ENCODE data around the gene NADSYN1. TPM values are rescaled to one million over a fixed set of nuclear protein-coding genes. Genes with fewer than 3 reads are reported as not detected.

NADSYN1 gene
- 10 to 100 TPM; 52.1 to 88.3 TPM for total RNA-seq
- 100 to 1,000 TPM in 1 of 2 donors, 10 to 100 TPM in 1; 22.7 to 137 TPM for polyA plus RNA-seq
- long read RNA-seq, donor 1, transcript NADSYN1-201 (21 exons, 2,773 nt), result major isoform, 107 of 153 reads
- long read RNA-seq, donor 1, partial matches to known transcripts, result 25 of 153 reads
- long read RNA-seq, donor 1, other reads (novel, unspliced or antisense), result 21 of 153 reads
- long read RNA-seq, donor 2, transcript NADSYN1-201 (21 exons, 2,773 nt), result major isoform, 14 of 32 reads
- long read RNA-seq, donor 2, partial matches to known transcripts, result 9 of 32 reads
- long read RNA-seq, donor 2, other reads (novel, unspliced or antisense), result 7 of 32 reads

DNA sequence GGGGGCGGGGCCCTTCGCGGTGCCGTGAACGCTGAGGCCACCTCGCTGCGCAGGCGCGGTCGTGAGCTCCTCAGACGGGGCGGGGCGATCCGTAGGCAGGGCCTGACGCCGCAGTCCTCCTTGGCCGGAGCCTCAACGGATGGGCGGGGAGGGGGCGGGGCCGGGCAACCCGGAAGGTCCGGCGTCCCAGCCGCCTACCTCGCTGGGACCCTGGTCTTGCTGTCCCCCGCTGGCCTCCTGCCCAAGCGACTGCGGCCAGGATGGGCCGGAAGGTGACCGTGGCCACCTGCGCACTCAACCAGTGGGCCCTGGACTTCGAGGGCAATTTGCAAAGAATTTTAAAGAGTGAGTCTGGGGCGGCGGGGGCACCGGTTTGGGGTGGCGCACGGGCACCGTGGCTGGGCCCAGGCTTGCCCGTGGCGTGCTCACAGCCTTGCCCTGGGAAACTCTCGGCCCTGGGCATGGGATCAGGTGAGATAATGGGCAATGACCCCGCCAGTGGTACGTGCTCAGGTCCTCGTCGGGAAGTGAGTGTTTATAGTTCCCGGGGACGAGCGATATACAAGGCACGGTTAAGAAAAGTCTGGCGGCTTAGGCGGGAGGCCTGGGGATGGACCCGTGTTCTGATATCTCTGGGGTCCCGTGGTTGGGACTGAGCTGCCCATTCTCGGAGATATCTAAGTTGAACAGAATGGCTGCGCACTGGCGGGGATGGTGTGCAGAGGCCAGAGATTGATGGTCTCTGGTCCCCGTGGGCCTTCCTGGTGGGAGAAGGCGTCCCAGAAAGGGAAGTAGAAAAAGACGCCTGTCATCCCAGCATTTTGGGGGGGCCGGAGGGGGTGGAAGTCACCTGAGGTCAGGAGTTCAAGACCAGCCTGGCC is at the start of gene NADSYN1:
Gene NADSYN1 (plus strand): TSS at position 167 of the 881 bp plus-strand sequence. CDS start 94 bp downstream, at position 261.
- Histone ChIP-seq H3K4me1 (ENCODE audit: control insufficient read depth in 1 of 2, insufficient read depth in 2 of 2, low read length in 2 of 2) (no peaks in the 10 kb centered on the region), H3K36me3 (ENCODE audit: control insufficient read depth in 1 of 2, insufficient read depth in 2 of 2, low read length in 1 of 2) (no peaks in the 10 kb centered on the region), H3K4me3 (ENCODE audit: low read length in 2 of 2) (peak within 1 kb of the TSS; percentile 69 to 91), H3K9me3 (ENCODE audit: control insufficient read depth, low read length) (no peaks in the 10 kb centered on the region), H3K27me3 (ENCODE audit: control insufficient read depth in 1 of 2, insufficient read depth in 2 of 2, low read length in 1 of 2) (no peaks in the 10 kb centered on the region), H3K27ac (ENCODE audit: low read depth in 1 of 2, low read length in 2 of 2) (peak within 1 kb of the TSS in 1 of 2 donors; percentile 69)
- peak; percentile 97 for ATAC-seq (ENCODE audit: low FRiP score)
- intact Hi-C loops (cut with DNase I), result loop anchor here in 1 of 2 donors (5.0 kb wide), 1 partner anchor 151 kb away; no protein-coding TSS in a partner anchor
- WGBS, 2 donors, result 1% methylated on average over 47 to 61 of the region's 61 CpGs
- peak; percentile 99 to 100 for DNase-seq

DNA sequence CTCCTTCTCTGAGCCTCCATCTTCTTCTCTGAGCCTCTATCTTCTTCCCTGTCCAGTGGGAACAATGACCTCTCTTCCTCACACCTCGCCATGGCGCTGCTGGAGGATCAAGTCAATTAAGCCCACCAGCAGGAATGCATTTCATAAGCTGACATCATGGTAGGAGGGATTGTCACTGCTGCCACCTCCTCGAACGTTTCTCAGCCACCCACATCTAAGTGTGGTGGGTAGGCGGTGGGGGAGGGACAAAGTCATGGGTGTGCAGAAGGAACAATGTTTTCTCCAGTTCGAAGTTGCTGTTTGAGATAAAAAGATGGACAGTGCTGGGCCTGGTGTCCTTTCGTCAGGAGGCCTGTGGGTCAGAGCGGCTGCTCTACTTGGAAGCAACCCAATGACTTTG is 48.8 kb upstream of the NADSYN1 start:
- ATAC-seq (ENCODE audit: low FRiP score) (no peak), DNase-seq (no peak)
- Histone ChIP-seq H3K9me3 (ENCODE audit: control insufficient read depth, low read length) (no peaks in the 10 kb centered on the region), H3K4me1 (ENCODE audit: control insufficient read depth in 1 of 2, insufficient read depth in 2 of 2, low read length in 2 of 2) (no peaks in the 10 kb centered on the region), H3K27ac (ENCODE audit: low read depth in 1 of 2, low read length in 2 of 2) (no peak overlapping the region), H3K27me3 (ENCODE audit: control insufficient read depth in 1 of 2, insufficient read depth in 2 of 2, low read length in 1 of 2) (no peaks in the 10 kb centered on the region), H3K36me3 (ENCODE audit: control insufficient read depth in 1 of 2, insufficient read depth in 2 of 2, low read length in 1 of 2) (no peaks in the 10 kb centered on the region), H3K4me3 (ENCODE audit: low read length in 2 of 2) (no peak overlapping the region)
- intact Hi-C loops (cut with DNase I), result no loop called here
- WGBS, 2 donors, result 70 to 79% methylated on average over 8 of the region's 8 CpGs

DNA sequence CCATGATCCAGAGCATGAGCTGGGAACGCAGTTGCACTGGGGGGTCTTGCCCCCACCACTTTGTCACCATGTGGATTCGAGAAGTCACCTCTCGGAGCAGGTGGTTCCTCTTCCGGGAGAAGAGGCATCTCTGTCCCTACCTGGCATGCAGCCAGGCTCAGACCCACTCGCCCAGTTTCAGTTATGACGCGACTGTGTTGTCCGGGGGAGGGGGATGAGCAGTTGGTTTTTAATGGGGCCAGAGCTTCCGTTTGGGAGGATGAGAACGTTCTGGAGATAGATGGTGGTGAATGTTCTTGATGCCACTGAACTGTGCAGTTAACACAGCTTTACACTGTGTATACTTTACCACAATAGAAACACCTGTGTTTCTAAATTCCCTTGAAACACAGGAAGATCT is 46.3 kb upstream of the NADSYN1 start:
- H3K4me1 ChIP-seq (ENCODE audit: control insufficient read depth in 1 of 2, insufficient read depth in 2 of 2, low read length in 2 of 2), result no peaks in the 10 kb centered on the region
- H3K27ac ChIP-seq (ENCODE audit: low read depth in 1 of 2, low read length in 2 of 2), result no peak overlapping the region
- no peaks in the 10 kb centered on the region for H3K27me3 ChIP-seq (ENCODE audit: control insufficient read depth in 1 of 2, insufficient read depth in 2 of 2, low read length in 1 of 2)
- WGBS, 2 donors, result 73 to 76% methylated on average over 10 of the region's 10 CpGs
- no peaks in the 10 kb centered on the region for H3K9me3 ChIP-seq (ENCODE audit: control insufficient read depth, low read length)
- no peak overlapping the region for H3K4me3 ChIP-seq (ENCODE audit: low read length in 2 of 2)
- ATAC-seq (ENCODE audit: low FRiP score), result no peak
- intact Hi-C loops (cut with DNase I), result no loop called here
- H3K36me3 ChIP-seq (ENCODE audit: control insufficient read depth in 1 of 2, insufficient read depth in 2 of 2, low read length in 1 of 2), result no peaks in the 10 kb centered on the region
- no peak for DNase-seq

DNA sequence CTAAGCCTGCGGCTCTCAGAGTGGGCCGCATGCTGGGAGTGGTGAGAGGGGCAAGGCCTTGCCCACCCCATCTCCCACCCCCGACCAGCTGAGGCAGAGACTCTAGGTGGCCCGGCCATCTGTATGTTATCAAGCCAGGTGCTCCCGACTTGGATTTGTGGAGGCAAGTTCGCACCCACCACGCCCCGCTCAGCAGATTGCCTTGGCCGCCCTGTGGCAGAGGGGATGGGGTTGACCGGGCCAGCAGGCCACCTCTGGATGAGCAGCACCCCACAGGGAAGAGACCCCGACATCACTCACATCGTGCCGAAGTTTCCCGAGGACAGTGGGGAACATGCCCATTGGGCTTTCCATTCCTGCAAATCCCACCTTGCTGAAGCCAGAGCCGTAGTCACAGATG is 45.6 kb upstream of the NADSYN1 start:
- ATAC-seq (ENCODE audit: low FRiP score), result no peak
- WGBS, 2 donors, result 85 to 92% methylated on average over 15 of the region's 15 CpGs
- Histone ChIP-seq H3K4me3 (ENCODE audit: low read length in 2 of 2) (no peak overlapping the region), H3K4me1 (ENCODE audit: control insufficient read depth in 1 of 2, insufficient read depth in 2 of 2, low read length in 2 of 2) (no peaks in the 10 kb centered on the region), H3K36me3 (ENCODE audit: control insufficient read depth in 1 of 2, insufficient read depth in 2 of 2, low read length in 1 of 2) (no peaks in the 10 kb centered on the region), H3K9me3 (ENCODE audit: control insufficient read depth, low read length) (no peaks in the 10 kb centered on the region), H3K27ac (ENCODE audit: low read depth in 1 of 2, low read length in 2 of 2) (no peak overlapping the region), H3K27me3 (ENCODE audit: control insufficient read depth in 1 of 2, insufficient read depth in 2 of 2, low read length in 1 of 2) (no peaks in the 10 kb centered on the region)
- intact Hi-C loops (cut with DNase I), result no loop called here
- no peak for DNase-seq

DNA sequence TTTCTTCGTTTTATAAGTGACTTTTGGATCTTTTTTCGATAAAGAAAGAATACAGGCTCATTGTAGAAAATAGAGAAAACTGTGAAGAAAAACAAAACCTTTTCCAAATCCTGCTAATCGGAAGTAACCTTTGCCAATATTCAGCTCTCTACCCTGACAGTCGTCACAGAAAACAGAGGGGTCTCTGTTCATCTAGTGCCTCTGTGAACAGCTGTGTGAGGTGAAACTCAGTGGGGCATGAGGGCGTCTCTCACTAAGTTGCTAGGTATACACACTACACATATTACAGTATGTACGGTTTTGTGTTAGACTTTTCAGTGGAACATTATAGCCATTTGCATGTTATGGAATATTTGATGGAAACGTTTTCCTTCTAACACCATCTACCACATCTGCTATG is 44.2 kb upstream of the NADSYN1 start:
- intact Hi-C loops (cut with DNase I), result no loop called here
- WGBS, 2 donors, result 71% methylated on average over 7 of the region's 7 CpGs
- no peaks in the 10 kb centered on the region for H3K9me3 ChIP-seq (ENCODE audit: control insufficient read depth, low read length)
- no peak overlapping the region for H3K4me3 ChIP-seq (ENCODE audit: low read length in 2 of 2)
- H3K36me3 ChIP-seq (ENCODE audit: control insufficient read depth in 1 of 2, insufficient read depth in 2 of 2, low read length in 1 of 2), result no peaks in the 10 kb centered on the region
- H3K27ac ChIP-seq (ENCODE audit: low read depth in 1 of 2, low read length in 2 of 2), result no peak overlapping the region
- DNase-seq (no peak), ATAC-seq (ENCODE audit: low FRiP score) (no peak)
- no peaks in the 10 kb centered on the region for H3K4me1 ChIP-seq (ENCODE audit: control insufficient read depth in 1 of 2, insufficient read depth in 2 of 2, low read length in 2 of 2)
- H3K27me3 ChIP-seq (ENCODE audit: control insufficient read depth in 1 of 2, insufficient read depth in 2 of 2, low read length in 1 of 2), result no peaks in the 10 kb centered on the region

DNA sequence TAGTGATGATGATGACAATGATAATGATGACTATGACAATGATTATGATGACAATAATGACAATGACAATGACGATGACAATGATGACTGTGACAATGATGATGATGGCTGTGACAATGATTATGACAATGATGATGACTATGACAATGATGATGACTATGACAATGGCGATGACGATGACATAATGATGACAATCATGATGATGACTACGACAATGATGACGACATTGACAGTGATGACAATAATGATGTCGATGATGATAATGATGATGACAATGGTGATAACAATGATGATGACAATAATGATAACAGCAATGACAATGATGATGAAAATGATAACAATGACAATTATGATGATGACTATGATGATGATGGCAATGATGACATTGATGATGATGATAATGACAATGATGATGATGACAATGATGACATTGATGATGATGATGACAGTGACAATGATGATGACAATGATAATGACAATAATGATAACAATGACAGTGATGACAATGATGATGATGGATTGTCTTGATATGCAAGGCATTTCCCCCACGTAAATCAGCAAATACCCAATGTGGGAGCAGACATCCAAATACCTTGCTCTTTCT is 42.5 kb upstream of the NADSYN1 start:
- ATAC-seq (ENCODE audit: low FRiP score) (no peak), DNase-seq (no peak)
- no peaks in the 10 kb centered on the region for H3K9me3 ChIP-seq (ENCODE audit: control insufficient read depth, low read length)
- H3K36me3 ChIP-seq (ENCODE audit: control insufficient read depth in 1 of 2, insufficient read depth in 2 of 2, low read length in 1 of 2), result no peaks in the 10 kb centered on the region
- no peak overlapping the region for H3K4me3 ChIP-seq (ENCODE audit: low read length in 2 of 2)
- no peaks in the 10 kb centered on the region for H3K4me1 ChIP-seq (ENCODE audit: control insufficient read depth in 1 of 2, insufficient read depth in 2 of 2, low read length in 2 of 2)
- H3K27me3 ChIP-seq (ENCODE audit: control insufficient read depth in 1 of 2, insufficient read depth in 2 of 2, low read length in 1 of 2), result no peaks in the 10 kb centered on the region
- intact Hi-C loops (cut with DNase I), result no loop called here
- WGBS, 2 donors, result 81 to 88% methylated on average over 7 of the region's 7 CpGs
- H3K27ac ChIP-seq (ENCODE audit: low read depth in 1 of 2, low read length in 2 of 2), result no peak overlapping the region

DNA sequence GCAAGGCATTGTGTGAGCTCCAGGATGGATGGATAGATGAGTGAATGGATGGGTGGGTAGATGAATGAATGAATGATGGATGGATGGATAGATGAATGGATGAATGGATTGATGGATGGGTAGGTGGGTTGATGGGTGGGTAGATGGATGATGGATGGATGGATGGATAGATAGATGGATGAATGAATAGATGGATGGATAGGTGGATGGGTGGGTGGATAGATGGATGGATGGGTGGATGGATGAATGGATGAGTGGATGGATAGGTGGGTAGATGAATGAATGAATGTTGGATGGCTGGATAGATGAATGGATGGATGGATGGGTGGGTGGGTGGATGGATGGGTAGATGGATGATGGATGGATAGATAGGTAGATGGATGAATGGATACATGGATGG is 38.4 kb upstream of the NADSYN1 start:
- Histone ChIP-seq H3K27ac (ENCODE audit: low read depth in 1 of 2, low read length in 2 of 2) (no peak overlapping the region), H3K4me1 (ENCODE audit: control insufficient read depth in 1 of 2, insufficient read depth in 2 of 2, low read length in 2 of 2) (no peaks in the 10 kb centered on the region), H3K27me3 (ENCODE audit: control insufficient read depth in 1 of 2, insufficient read depth in 2 of 2, low read length in 1 of 2) (no peaks in the 10 kb centered on the region), H3K4me3 (ENCODE audit: low read length in 2 of 2) (no peak overlapping the region), H3K9me3 (ENCODE audit: control insufficient read depth, low read length) (no peaks in the 10 kb centered on the region), H3K36me3 (ENCODE audit: control insufficient read depth in 1 of 2, insufficient read depth in 2 of 2, low read length in 1 of 2) (no peaks in the 10 kb centered on the region)
- DNase-seq (no peak), ATAC-seq (ENCODE audit: low FRiP score) (no peak)
- intact Hi-C loops (cut with DNase I), result no loop called here

DNA sequence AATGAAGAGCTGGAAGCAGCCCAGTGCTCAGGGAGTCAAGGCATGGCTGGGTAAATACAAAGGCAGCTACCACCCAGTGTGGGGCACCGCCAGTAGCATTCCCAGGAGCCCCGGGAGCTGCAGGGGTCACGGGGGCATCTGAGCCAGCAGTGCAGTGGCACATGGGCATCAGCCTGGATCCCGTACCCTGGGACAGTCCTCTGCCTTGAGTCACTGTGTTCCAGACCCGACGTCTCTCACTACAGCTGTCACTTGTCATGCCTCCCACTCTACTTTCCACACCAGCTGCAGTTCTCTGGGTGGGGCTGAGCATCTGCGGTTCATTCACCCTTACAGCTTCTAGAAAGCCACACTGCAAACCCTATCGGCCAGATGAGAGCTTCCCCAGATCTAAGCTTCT is 34.4 kb upstream of the NADSYN1 start:
- H3K27ac ChIP-seq (ENCODE audit: low read depth in 1 of 2, low read length in 2 of 2), result no peak overlapping the region
- ATAC-seq (ENCODE audit: low FRiP score) (no peak), DNase-seq (no peak)
- H3K9me3 ChIP-seq (ENCODE audit: control insufficient read depth, low read length), result no peaks in the 10 kb centered on the region
- no peaks in the 10 kb centered on the region for H3K27me3 ChIP-seq (ENCODE audit: control insufficient read depth in 1 of 2, insufficient read depth in 2 of 2, low read length in 1 of 2)
- no peaks in the 10 kb centered on the region for H3K36me3 ChIP-seq (ENCODE audit: control insufficient read depth in 1 of 2, insufficient read depth in 2 of 2, low read length in 1 of 2)
- intact Hi-C loops (cut with DNase I), result no loop called here
- H3K4me3 ChIP-seq (ENCODE audit: low read length in 2 of 2), result no peak overlapping the region
- no peaks in the 10 kb centered on the region for H3K4me1 ChIP-seq (ENCODE audit: control insufficient read depth in 1 of 2, insufficient read depth in 2 of 2, low read length in 2 of 2)
- WGBS, 2 donors, result 69 to 71% methylated on average over 8 of the region's 8 CpGs
